Superior temporal gyrus (tissue), 1 donor: Measurements from ENCODE around the gene KCTD13.
"Not testable (repeated sequence)": the region's sequence is repeated elsewhere in the genome, so short reads cannot be mapped to it uniquely, and the experiment has no call there.

ENCODE experiments used
- DNase-seq: peaks from one replicate; pipeline ENCODE4 v3.0.0-alpha.2; 2016; ENCODE audit errors: extremely low spot score

The KCTD13 gene

DNA sequence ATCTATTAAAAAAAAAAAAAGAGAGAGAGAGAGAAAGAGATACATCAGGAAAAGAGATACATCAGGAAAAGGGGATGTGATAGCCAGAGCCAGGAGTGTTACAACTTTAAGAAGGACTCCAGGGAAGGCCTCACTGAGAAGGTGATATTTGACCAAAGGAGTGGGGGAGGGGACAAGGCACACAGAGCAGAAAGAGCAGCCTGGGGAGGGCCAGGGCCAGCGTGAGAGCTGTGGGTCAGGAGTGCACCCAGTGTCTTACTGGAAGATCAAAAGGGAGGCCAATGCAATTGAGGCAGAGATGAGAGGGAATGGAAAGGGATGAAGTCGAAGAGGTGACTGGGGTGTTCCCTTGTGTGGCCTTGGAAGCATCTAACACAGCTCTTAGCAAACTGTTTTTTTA, 18.1 kb downstream of the KCTD13 start:
- no peak for DNase-seq

GRCh38 chr16:29906520-29907244, 19.3 kb downstream of the KCTD13 start:
- DNase-seq = no peak

DNA sequence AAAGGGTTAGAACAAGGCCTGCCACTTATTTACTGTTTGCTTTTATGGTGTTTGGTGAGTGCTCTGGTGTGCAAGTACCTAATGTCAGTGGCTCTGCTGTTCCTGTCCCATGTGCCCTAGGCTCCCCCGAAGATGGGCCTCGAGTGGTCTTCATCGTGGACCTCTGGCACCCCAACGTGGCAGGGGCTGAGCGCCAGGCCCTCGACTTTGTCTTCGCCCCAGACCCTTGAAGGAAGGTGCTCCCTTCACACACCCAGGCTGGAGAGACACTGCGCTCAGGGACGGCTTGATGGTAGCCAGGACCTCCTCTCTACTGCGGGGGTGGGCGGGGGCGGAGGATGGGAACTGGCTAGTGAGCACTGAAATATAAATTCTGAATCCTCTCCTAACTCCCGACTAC, 20.4 kb downstream of the KCTD13 start:
- no peak for DNase-seq

DNA sequence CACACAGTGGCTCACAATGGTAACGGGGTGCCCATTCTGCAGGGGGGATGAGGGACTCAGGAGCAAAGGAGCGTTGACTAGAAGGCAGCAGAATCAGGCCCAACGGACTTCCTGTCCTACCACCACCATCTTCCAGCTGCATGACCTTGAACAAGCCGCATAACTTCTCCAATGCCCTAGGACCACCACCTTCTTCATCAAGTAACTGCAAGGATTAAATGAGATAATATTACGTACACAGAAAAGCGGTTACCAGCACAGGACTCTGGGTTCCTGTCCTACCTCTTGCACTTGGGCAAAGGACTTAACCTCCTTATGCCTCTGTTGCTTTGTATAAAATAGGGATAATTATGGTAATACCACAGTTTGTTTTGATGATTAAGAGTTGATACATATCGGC, 21.1 kb downstream of the KCTD13 start:
- no peak for DNase-seq

- DNase-seq = no peak
Measured at GRCh38 chr16:29903590-29903989, 22.4 kb downstream of the KCTD13 start.

GRCh38 chr16:29901607-29901945, 24.4 kb downstream of the KCTD13 start:
- DNase-seq = no peak

DNA sequence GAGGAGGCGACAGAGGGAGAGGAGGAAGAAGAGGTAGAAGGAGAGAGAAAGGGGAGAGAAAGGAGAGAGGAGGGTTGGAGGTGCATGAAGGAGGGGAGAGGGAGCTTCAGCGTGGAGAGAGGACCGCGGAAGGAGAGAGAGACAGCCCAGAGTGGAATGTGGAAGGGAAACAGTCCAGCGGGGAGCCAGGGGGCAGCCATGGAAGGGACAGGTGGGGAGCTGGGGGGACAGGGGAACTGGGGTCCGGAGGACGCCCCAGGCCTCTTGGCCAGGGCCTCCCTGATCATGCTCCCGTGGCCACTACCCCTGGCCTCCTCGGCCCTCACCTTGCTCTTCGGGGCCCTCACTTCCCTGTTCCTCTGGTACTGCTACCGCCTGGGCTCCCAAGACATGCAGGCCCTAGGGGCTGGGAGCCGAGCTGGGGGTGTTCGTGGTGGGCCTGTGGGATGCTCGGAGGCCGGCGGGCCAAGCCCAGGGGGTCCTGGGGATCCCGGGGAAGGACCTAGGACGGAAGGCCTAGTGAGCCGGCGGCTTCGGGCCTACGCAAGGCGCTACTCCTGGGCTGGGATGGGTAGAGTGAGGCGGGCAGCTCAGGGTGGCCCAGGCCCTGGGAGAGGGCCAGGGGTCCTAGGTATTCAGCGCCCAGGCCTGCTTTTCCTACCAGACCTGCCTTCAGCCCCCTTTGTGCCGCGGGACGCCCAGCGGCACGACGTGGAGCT, 25.0 kb downstream of the KCTD13 start:
- DNase-seq = no peak

- peak; percentile 85 for DNase-seq
Measured at GRCh38 chr16:29900102-29900887, 25.7 kb downstream of the KCTD13 start, which contains the start of gene ASPHD1. TSS of gene ASPHD1 (plus strand) at chr16:29900488. CDS start at chr16:29900972, 484 bp downstream.

- DNase-seq = peak; percentile 82
Measured at GRCh38 chr16:29899516-29900101, 26.4 kb downstream of the KCTD13 start, which contains the start of gene SEZ6L2. TSS of gene SEZ6L2 (minus strand) at chr16:29899550. CDS start at chr16:29899019, 531 bp downstream.

DNA sequence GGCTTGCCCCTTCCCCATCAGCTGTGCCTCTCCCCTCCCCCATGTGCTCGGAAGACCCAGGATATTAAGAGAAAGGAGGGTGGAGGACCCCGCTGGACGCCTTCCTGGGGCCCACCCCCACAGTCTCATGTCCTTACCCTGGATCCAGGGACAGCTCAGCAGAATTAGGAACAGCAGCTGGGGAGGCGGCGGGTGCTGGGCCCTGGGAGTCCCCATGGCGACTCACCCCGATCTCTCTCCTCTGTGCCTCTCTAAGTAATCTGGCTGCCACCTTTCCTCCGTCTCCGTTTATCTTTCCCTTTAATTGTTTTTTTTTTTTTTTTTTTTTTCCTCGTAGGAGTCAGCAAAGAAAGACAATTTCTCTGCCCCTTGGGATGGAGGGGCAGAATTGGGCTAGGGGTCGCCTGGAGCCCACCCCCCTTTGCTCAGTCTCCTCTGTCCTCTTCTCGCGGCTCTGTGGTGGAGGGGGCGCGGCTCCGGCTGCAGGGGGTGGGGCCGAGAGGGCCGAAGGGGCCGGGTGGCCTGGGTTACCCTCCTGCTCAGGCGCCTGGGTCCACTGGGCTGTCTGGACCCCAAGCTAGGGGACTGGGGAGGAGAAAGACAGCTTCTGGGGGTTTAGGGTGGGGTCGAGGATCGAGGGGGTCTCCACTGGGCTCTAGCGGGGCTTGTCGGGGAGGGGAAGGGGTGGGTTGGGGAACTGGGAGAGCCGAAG, 27.1 kb downstream of the KCTD13 start:
- DNase-seq = no peak

DNA sequence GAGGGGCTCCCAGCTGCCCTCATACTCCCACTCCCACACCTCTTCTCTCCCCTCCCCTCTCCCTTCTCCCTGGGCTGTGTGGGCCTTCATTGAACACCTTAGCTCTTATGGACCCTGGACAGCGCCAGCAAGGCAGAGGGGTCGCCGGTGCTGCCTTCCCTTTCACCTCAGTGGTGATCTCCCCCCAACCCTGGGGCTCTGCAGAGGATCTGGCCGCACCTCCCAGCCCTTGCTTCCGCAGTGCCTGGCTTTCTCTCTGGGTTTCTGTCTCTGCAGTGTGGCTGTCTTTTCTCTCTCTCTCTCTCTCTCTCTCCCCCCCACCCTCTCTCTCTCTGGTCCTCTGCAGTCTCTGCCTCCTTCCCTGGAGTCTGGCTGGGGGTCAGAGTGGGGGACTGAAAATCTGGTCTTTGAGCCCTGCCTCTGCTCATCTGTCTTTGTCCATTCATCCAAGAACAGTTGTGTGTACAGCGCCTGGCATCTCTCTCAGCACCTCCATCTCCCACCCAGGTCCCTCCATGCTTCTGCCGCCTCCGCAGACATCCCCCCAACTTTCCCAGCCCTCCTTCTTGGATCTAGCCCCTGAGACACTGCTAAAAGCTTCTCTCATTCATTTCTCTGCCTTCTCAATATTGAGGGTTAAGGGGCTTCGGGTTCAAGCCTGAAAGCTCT, 27.8 kb downstream of the KCTD13 start:
- no peak for DNase-seq

GRCh38 chr16:29897333-29897732, 28.7 kb downstream of the KCTD13 start:
- DNase-seq = no peak

- no peak for DNase-seq
Measured at GRCh38 chr16:29896841-29897240, 29.2 kb downstream of the KCTD13 start.

DNA sequence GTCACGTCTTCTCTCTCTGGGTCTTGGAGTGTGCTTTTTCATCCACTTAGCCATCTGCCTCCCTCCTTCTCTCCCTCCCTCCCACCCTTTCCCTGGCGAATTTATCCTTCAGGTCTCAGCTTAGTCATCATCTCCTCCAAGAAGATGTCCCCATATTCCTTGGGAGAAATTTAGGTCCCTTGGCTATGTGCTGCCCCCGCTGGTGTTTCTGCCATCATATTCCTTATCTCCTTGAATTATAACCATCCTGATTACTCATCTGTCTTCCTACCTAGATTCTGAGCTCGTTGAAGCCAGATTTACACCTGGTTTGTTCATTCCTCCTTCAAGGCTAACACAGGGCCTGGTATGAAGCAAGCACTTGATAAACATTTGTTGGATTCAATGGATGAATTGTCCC, 31.7 kb downstream of the KCTD13 start:
- DNase-seq = peak; percentile 26

DNA sequence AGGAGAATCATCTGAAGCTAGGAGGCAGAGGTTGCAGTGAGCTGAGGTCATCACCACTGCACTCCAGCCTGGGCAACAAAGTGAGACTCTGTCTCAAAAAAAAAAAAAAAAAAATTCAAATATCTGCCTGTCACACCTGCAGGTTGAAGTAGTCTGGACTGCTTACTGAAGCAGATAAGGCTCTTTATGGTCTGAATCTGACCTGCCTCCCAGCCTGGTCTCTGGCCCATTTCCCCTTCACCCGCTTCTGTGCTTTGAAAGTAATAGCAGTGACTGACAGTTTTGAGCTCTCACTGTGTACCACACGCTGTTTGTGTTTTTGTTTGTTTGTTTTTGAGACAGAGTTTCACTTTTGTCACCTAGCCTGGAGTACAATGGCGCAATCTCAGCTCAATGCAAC, 32.5 kb downstream of the KCTD13 start:
- no peak for DNase-seq

- DNase-seq = no peak
Measured at GRCh38 chr16:29892458-29892813, 33.6 kb downstream of the KCTD13 start.

GRCh38 chr16:29891525-29892457, 34.2 kb downstream of the KCTD13 start:
- DNase-seq = no peak

DNA sequence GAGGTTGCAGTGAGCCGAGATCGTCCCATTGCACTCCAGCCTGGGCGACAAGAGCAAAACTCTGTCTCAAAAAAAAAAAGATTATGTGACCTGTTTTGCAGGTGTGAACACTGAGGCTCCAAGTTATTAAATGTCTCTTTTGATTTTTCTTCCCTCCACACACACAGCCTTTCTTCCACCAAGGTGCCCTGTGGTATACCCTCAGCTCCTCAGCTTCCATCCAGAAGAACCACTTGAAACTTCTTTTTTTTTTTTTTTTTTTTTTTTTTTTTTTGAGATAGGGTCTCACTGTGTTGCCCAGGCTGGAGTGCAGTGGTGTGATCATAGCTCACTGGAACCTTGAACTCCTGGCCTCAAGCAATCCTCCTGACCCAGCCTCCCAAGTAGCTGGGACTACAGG, 36.7 kb downstream of the KCTD13 start:
- not testable (repeated sequence) for DNase-seq

- no peak for DNase-seq
Measured at GRCh38 chr16:29883987-29884386, 42.0 kb downstream of the KCTD13 start.

- no peak for DNase-seq
Measured at GRCh38 chr16:29881050-29881449, 45.0 kb downstream of the KCTD13 start.
